IMR-90 (cell line): ENCODE data around the gene CMC1.

Experiments used
- CHD1 ChIP-seq: IDR thresholded peaks from 2 replicates; pipeline ENCODE4 v1.6.1; 2012; ENCODE audit warnings: low read depth, low read length, improper control_type of control experiment
- CTCF ChIP-seq: conservative IDR thresholded peaks from 2 replicates; pipeline ENCODE4 v1.5.1; 2012; ENCODE audit warnings: mild to moderate bottlenecking, low read depth, low read length, improper control_type of control experiment

GRCh38 chr3:28273837-28274236 lies 32.4 kb downstream of the CMC1 start:
- no peak for TF ChIP-seq CHD1
- TF ChIP-seq CTCF = no peak
